22Rv1 (cell line): ENCODE data around the gene KRT16.
A peak's percentile ranks its signal among the peaks of the same experiment; 100 is the strongest.
"Not testable (repeated sequence)": the region's sequence is repeated elsewhere in the genome, so short reads cannot be mapped to it uniquely, and the experiment has no call there.

Source experiments
- H3K27ac ChIP-seq: fragments of 450-650 bp; 2 replicates; pipeline ENCODE4 v1.5.1; 2017
- CTCF ChIP-seq: fragments of 450-650 bp; IDR thresholded peaks from 2 replicates; pipeline ENCODE4 v1.5.1; 2017; ENCODE audit warnings: mild to moderate bottlenecking
- ZFX ChIP-seq: fragments of 450-650 bp; IDR thresholded peaks from 2 replicates; pipeline ENCODE4 v1.6.1; 2017; ENCODE audit warnings: antibody characterized with exemption, borderline replicate concordance

The KRT16 gene

GRCh38 chr17:41581366-41582060, 31.1 kb downstream of the KRT16 start:
- no peak overlapping the region for H3K27ac ChIP-seq
- TF ChIP-seq ZFX = no peak
- TF ChIP-seq CTCF = no peak

- no peak overlapping the region for H3K27ac ChIP-seq
- no peak for TF ChIP-seq ZFX
- TF ChIP-seq CTCF = no peak
Observed at GRCh38 chr17:41580687-41581365, 31.7 kb downstream of the KRT16 start.

GRCh38 chr17:41580244-41580575, 32.4 kb downstream of the KRT16 start:
- TF ChIP-seq CTCF (no peak), ZFX (no peak)
- no peak overlapping the region for H3K27ac ChIP-seq

GRCh38 chr17:41579484-41580243, 32.9 kb downstream of the KRT16 start:
- no peak overlapping the region for H3K27ac ChIP-seq
- TF ChIP-seq ZFX (no peak), CTCF (peak; percentile 89)

GRCh38 chr17:41578971-41579370, 33.6 kb downstream of the KRT16 start:
- TF ChIP-seq CTCF (no peak), ZFX (no peak)
- no peak overlapping the region for H3K27ac ChIP-seq

- H3K27ac ChIP-seq = no peak overlapping the region
- TF ChIP-seq CTCF (no peak), ZFX (no peak)
Observed at GRCh38 chr17:41578538-41578937, 34.0 kb downstream of the KRT16 start.

GRCh38 chr17:41576740-41577139, 35.8 kb downstream of the KRT16 start:
- H3K27ac ChIP-seq = not testable (repeated sequence)
